GM21576 (cell line): ENCODE results near the gene ARHGEF2.
A peak's percentile ranks its signal among the peaks of the same experiment; 100 is the strongest.
"Not testable (repeated sequence)": the region's sequence is repeated elsewhere in the genome, so short reads cannot be mapped to it uniquely, and the experiment has no call there.

Experiments
- ATAC-seq: cut with Tn5 transposase; IDR thresholded peaks from one replicate; pipeline ENCODE4 v1.9.1; 2021; ENCODE audit warnings: mild to moderate bottlenecking, moderate library complexity; ENCODE audit not compliant: unreplicated experiment

Gene ARHGEF2

DNA sequence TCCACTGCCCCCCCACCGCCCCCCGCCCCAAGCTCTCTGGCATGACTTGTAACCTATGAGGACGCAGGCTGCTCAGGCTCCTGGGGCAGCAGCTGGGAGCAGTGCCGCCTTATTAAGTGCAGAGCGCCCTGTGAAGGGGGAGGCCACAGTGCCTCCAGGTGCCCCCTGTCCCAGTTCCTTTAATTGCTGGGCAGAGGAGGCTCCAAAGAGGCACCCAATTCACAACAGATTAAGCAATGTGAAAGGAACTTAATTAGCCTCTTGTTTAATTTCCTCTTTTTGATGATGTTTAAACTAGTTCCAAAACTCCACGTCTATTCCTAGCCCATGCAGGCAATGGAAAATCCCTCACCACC, 33.9 kb downstream of the ARHGEF2 start:
- ATAC-seq: no peak

DNA sequence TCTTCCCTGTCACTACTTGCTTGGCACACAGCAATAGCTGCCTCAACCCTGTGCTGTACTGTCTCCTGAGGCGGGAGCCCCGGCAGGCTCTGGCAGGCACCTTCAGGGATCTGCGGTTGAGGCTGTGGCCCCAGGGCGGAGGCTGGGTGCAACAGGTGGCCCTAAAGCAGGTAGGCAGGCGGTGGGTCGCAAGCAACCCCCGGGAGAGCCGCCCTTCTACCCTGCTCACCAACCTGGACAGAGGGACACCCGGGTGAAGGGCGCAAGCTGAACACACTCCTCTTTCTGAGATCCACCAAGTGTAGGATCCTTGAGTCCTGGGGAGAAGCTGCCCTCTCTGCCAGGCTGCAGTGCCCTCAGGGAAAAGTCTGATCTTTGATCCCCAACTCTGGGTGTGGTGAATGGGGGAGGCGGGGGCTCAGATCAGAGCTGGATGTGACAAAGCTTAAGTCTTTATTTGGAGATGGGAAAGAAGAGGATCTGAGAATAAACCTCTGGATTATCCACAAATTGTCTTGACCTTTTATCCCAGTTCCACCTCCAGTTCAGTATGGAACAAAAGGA, 35.7 kb downstream of the ARHGEF2 start:
- no peak for ATAC-seq

DNA sequence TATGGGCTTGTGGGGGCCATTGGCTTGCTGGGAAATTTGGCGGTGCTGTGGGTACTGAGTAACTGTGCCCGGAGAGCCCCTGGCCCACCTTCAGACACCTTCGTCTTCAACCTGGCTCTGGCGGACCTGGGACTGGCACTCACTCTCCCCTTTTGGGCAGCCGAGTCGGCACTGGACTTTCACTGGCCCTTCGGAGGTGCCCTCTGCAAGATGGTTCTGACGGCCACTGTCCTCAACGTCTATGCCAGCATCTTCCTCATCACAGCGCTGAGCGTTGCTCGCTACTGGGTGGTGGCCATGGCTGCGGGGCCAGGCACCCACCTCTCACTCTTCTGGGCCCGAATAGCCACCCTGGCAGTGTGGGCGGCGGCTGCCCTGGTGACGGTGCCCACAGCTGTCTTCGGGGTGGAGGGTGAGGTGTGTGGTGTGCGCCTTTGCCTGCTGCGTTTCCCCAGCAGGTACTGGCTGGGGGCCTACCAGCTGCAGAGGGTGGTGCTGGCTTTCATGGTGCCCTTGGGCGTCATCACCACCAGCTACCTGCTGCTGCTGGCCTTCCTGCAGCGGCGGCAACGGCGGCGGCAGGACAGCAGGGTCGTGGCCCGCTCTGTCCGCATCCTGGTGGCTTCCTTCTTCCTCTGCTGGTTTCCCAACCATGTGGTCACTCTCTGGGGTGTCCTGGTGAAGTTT, 36.4 kb downstream of the ARHGEF2 start:
- ATAC-seq: no peak

DNA sequence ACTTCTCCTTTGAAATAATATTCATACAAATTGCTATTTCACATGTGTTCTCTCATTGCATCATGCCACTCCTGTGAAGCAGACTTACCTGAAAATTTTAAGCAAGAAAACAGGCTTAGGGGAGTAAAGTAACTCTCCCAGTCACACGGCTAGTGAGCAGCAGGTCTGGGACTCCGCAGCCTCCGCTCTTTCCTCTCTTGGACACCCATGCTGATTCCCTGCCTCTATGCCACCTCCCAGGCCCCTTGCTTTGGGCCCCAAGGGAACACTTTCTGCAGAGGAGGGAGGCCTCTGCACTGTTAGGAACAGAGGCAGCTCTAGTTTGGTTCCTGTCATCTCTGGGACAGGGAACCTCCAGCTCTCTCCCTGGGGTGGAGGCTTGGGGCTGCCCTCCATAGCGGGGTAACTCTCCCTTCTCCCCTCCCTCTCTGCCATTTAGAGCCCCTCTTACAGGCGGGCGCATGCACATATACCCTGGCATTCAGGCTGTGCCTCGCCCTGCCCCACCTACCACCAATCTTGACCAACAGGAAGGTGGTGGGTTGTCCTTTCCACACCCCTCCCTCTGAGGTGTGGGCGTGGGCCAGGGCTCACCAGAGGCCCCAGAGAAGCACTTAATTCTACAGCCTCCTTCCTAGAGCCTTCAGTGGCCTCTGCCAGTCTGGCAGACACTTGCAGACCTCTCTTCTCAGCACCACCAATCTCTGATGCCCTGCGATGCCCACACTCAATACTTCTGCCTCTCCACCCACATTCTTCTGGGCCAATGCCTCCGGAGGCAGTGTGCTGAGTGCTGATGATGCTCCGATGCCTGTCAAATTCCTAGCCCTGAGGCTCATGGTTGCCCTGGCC, 37.1 kb downstream of the ARHGEF2 start, which contains the start of gene RXFP4:
RXFP4 (plus strand) TSS at position 646 of the 852 bp plus-strand sequence; CDS start at position 718, 72 bp downstream.
- ATAC-seq: no peak

DNA sequence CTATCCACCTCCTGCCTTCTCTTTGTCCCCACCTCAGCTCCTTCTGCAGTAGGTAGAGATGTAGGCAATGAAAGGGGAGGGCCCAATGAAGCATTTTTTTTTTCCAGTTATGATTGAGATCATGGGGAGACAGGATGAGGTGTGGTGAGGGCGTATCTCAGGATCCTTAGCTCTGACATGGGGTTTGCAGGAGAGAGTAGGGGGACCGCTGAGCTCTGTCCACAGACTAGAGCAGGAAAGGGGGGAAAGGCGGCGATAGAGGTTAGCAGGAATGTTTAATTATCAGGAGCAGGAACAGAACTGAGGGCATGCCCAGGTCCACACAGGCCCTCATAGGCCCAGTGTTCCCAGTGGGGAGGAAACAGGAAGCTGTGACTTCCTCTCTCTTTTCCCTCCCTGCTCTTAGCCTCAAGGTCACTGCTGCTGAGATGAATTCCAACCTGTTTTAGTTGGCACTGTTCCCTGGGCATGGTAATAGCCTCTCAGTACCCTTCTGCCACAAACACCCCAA, 37.8 kb downstream of the ARHGEF2 start:
- ATAC-seq: no peak

DNA sequence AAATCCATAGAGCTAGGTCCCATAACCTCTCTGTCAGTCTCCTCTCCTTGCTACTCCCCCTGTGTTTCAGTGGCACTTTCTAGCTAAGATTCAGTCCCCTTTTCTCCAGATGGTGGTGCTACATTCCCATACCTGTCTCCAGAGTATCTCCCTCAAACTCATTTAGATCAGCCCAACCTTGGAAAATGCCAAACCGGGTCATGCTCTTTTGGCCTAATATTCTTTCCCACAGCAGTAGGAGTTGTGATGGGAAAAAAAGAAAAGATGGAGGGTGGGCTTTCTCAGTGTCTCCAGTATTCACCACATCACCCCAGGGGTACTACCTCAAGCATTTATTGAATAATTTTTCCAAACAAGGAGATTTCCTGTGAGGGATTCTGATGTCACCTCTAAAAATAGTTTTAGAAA, 40.1 kb downstream of the ARHGEF2 start:
- no peak for ATAC-seq

DNA sequence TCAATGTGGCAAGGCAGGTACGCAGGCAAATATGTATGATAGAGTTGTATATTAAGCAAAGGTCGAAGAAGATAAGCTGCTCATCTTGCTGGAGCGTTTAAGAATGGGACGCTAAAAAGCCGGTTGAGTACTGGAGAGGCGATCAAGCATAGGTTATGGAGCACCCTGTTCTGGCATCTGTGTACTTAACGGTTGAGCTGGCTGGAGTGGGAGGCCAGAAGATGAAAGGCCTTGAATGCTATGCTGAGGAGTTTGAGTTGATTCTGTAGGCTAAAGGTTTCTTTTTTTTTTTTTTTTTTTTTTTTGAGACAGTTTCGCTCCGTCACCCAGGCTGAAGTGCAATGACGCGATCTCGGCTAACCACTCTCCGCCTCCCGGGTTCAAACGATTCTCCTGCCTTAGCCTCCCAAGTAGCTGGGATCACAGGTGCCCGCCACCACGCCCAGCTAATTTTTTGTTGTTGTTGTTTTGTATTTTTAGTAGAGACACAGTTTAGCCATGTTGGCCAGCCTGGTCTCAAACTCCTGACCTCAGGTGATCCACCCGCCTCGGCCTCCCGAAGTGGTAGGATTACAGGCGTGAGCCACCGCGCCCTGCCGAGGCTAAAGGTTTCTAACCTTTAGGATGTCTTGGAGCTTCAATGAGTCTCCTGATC, 43.3 kb downstream of the ARHGEF2 start:
- ATAC-seq: no peak

DNA sequence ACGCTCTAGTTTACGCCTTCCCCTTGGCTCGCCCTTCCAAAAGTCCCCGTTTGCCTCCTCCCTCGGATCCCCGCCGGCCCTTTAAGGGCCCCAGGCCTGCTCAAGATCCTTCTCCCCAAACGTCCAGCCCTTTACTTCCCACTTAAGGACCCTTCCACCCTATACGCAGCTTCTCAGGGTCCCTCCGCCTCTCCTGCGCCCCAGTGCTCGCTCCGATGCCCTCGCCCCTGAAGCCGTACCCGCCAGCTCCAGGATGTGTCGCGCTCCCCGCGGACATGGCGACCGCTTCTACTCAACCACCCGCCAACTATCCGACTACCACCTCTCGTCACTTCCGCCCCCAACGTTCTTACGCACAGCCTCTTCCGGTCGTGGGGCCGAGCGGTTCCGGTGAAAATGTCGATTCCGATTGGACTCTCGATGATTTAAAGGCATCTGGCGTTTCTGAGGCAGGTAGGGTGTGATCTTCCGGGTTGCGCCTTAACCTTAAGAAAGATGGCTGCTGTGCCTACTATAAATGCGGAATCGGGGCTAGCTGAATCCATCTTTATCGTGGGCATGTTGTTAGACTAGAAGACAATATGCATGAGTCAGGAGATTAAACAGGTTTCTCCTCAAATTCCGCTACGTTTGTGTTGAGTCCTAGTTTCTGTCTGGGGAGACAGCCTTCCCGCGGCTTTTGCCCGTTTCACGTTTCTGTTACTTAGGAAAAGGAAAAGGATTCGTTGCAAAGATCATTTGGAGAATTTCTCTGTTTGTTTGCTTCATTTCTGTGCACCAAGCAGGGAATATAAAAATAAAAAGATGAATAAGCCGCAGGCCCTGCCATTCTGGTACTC, 44.0 kb downstream of the ARHGEF2 start, which contains the start of gene KHDC4:
KHDC4 (minus strand) TSS at position 317 of the 839 bp plus-strand sequence; CDS start at position 277, 40 bp downstream.
- ATAC-seq: peak; percentile 92

DNA sequence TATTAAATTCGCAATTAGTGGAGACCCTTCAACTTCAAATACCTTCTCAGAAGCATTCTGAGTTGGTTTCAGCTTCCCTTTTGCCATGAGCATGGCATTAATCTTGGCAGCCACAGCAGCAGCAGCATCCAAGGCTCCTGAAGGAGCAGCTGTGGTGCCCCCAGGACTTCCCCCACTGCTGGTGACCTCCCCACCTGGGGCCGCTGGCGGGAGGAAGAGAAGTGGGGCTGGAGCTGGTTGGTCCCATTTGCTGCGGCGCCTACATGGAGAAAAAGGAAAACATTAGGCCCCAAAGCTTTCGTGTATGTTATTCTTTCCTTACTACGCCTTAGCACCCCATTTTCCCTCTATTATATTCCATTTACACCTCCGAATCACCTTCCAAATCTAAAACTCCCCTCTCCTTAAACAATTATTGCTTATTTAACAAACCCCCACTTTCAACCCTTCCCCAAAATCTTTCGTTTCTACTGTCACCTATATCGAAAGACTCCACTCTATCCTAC, 44.7 kb downstream of the ARHGEF2 start:
- ATAC-seq: no peak

DNA sequence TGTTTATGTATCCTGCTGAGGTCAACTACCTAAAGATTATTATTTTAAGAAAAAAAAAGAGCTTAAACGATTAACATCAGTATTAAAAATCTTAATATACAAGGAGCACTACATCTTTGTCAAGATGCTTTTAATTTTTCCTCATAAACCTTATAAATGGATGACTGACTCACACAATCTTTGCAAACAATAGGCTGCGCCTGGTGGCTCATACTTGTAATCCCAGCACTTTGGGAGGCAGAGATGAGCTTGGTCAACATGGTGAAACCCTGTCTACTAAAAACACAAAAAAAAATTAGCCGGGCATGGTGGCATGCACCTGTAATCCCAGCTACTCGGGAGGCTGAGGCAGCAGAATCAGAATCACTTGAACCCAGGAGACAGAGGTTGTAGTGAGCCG, 45.9 kb downstream of the ARHGEF2 start:
- no peak for ATAC-seq

DNA sequence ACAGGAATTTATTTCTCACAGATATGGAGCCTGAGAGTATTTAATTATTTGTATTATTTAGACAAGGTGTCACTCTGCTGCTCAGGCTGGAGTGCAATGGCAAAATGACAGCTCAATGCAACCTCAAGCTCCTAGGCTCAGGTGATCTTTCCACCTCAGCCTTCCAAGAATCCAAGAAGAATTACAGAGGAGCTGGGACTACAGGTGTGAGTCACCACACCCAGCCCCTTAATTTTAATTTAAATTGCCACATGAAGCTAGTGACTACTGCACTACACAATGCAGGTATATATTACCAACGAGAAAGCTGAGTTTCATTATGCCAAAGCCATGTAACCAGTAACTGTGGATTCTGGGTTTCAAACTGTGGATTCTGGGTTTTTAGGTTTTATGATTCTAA, 46.3 kb downstream of the ARHGEF2 start:
- ATAC-seq: no peak

DNA sequence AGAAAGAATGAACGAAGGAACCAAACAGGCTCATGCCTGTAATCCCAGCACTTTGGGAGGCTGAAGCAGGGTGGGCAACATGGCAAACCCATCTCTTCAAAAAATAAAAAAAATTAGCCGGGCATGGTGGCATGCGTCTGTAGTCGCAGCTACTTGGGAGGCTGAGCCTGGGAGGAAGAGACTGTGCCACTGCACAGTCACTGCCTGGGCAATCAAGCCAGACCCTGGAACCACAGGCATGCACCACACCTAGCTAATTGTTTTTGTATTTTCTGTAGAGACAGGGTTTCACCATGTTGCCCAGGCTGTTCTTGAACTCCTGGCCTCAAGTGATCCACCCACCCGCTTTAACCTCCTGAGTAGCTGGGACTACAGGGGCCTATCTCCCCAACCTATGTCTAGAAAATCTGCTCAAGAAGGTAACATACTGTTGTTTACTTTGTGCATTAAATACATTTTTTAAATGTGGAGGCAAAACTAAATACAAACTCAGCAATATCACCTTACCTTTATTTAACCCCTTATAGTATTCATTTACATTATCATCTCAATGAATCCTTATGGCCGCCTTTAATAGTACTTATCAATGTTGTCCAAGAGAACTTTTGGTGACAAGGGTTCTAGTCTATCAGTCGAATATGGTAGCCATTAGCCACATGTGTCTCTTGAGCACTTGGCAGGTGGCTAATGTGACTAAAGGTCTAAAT, 46.9 kb downstream of the ARHGEF2 start:
- no peak for ATAC-seq

DNA sequence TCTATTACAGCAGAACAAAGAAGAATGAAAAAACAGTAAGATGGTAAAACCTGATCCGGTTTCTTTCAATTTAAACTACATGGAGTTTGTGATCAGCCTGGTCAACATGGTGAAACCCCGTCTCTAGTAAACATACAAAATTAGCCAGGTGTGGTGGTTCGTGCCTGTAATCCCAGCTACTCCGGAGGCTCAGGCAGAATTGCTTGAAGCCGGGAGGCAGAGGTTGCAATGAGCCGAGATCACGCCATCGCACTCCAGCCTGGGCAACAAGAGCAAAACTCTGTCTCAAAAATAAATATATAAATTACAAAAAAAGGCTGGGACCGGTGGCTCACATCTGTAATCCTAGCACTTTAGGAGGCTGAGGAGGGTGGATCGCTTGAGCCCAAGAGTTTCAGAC, 47.6 kb downstream of the ARHGEF2 start:
- ATAC-seq: not testable (repeated sequence)

DNA sequence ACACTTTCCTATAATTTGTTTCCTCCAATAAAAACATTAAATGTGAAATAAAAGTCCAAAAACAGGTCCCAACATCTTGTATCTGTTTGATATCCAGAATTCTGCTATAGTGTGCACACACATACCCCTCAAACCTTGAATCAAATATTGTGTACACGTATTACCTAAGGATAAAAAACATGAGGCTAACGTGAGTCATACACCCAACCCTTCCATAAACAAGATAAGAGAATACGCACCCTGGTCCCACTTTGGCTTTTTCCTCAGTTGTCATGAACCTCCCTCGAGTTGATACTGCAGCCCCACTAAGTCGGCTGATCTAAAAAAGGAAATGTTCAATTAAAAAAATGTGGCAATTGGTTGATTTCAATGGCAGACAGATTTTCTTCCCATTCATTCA, 49.3 kb downstream of the ARHGEF2 start:
- ATAC-seq: no peak

DNA sequence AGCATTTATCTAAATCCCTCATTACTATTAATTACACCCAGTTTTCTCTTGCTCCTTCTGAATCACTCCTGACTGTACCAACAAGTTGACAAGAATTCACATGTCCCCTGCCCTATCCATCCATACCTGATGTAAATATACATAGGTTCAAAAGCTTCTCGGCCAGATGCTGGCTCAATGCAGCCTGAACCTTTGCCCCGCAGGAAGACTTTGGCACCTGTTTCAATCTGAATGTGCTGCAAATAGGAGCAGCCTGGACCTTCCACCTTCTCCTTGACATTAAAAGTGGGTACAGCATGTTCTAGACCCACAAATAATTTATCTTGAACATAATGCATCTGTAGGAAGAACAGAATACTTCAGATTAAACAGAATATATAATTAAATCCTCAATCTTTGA, 52.8 kb downstream of the ARHGEF2 start:
- ATAC-seq: no peak

DNA sequence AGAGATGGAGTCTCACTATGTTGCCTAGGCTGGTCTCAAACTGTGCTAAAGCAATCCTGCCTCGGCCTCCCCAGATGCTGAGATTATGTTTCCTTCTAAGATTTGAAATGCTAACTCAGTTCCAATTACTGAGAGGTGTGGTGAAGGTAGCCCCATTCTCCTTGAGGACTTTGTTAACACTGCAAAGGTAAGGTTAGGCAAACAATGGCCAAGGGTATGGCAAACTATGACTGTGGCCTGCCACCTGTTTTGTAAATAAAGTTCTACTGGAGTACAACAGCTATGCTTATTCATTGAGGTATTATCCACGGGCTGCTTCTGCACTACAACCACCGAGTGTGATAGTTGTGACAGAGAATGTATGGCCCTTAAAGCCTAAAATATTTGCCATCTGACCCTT, 57.6 kb downstream of the ARHGEF2 start:
- no peak for ATAC-seq

DNA sequence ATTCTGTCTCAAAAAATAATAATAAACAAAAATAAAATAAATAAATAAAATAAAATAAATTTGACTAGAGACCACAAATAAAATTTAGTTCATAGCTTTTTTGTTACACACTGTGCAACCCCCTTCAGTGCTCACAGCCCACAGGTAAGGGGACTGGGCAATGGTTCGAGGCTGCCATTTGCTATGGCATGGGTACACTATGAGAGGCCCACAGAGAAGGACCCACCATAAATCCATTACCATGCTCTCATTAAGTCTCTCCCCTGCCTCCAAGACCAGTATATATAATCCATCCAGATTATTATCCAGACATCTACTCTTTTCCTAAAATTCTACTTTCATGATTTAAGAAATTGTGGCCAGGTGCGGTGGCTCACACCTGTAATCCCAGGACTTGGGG, 58.5 kb downstream of the ARHGEF2 start:
- ATAC-seq: no peak

DNA sequence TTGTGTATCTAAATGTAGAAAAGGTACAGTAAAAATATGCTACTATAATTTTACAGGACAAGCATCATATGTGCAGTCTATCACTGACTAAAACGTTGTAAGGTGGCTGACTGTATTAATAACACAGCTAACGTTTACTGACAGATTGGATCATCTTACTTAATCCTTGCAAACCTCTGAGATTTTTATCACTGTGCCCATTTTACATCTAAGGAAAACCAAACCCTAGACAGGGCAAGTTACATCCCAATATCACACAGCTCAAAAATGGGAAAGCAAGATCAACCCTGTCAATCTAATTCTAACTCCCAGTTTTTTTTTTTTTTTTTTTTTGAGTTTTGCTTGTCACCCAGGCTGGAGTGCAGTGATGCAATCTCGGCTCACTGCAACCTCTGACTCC, 59.7 kb downstream of the ARHGEF2 start:
- no peak for ATAC-seq

DNA sequence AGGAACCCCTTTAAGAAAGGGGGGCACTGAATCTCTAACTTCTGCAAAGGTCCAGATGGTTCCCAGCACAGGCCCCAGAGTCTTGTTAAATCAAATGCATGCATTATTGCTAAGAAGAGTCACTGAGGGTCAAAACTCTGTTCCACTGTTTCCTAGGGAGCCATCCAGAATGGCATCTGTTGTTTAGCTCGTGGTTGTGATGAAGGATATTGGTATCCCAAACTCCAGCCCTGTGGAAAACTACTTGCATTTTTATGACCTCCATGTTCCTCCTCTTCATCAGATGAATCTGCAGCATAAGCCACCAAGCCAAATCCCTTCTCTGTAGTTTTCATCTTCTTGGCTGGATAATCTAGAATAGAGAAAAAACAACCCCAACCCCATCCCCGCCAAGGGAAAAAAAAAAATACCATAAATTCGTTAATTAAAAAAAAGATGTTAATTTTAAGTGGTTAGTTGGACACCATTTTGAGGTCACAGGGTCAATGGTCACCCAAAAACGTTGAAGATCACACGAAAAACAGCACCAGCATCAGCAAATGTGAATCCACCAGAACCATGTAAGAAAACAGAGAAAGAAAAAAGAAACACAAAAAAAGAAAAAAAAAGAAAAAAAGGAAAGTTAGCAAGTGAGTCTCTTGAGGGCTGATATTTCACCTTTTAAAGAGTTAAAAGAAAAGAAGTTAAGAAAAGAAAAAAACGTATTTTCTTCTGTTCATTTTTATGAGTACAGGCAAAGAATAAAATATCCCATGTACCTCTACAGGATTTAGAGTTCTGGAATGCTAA, 64.2 kb downstream of the ARHGEF2 start:
- no peak for ATAC-seq
